Skeletal muscle tissue (tissue), 4 donors: ENCODE data around the gene RSPH6A. TPM values are rescaled to one million over a fixed set of nuclear protein-coding genes. Genes with fewer than 3 reads are reported as not detected.
A peak's percentile ranks its signal among the peaks of the same experiment; 100 is the strongest.

Source experiments
- H3K27ac ChIP-seq: one replicate; pipeline ENCODE4 v1.7.0; 2013; ENCODE audit warnings: mild to moderate bottlenecking, low read depth, low read length, inconsistent platforms
- H3K27me3 ChIP-seq, 3 donors: one replicate each; pipeline ENCODE4 v1.7.0; 2013; ENCODE audit warnings: low read length in 3 of 3; ENCODE audit not compliant: control insufficient read depth in 3 of 3, insufficient read depth in 3 of 3
- H3K36me3 ChIP-seq, 3 donors: one replicate each; pipeline ENCODE4 v1.7.0; 2013; ENCODE audit warnings: low read length in 3 of 3; ENCODE audit not compliant: control insufficient read depth in 3 of 3, insufficient read depth in 3 of 3
- H3K4me1 ChIP-seq, 3 donors: one replicate each; pipeline ENCODE4 v1.7.0; 2013; ENCODE audit warnings: low read length in 3 of 3, mild to moderate bottlenecking in 3 of 3; ENCODE audit not compliant: control insufficient read depth in 3 of 3, insufficient read depth in 3 of 3
- H3K4me3 ChIP-seq, 3 donors: one replicate each; pipeline ENCODE4 v1.7.0; 2013; ENCODE audit warnings: low read length in 3 of 3
- H3K9ac ChIP-seq, 3 donors: one replicate each; pipeline ENCODE4 v1.7.0; 2013; ENCODE audit warnings: low read length in 3 of 3, mild to moderate bottlenecking in 3 of 3, moderate library complexity in 2 of 3, low read depth in 1 of 3
- H3K9me3 ChIP-seq, 3 donors: one replicate each; pipeline ENCODE4 v1.7.0; 2013; ENCODE audit warnings: low read length in 3 of 3; ENCODE audit not compliant: control insufficient read depth in 3 of 3
- total RNA-seq: library from RNA; depleted of rRNA; stranded (reverse); fragments of >200 nt; gene quantifications from one replicate; pipeline ENCODE4 v1.2.3, GENCODE V29; 2014
- donor health status: Osteomylitis.

The RSPH6A gene
- total RNA-seq, 1 donor from 2014 or later: not detected

DNA sequence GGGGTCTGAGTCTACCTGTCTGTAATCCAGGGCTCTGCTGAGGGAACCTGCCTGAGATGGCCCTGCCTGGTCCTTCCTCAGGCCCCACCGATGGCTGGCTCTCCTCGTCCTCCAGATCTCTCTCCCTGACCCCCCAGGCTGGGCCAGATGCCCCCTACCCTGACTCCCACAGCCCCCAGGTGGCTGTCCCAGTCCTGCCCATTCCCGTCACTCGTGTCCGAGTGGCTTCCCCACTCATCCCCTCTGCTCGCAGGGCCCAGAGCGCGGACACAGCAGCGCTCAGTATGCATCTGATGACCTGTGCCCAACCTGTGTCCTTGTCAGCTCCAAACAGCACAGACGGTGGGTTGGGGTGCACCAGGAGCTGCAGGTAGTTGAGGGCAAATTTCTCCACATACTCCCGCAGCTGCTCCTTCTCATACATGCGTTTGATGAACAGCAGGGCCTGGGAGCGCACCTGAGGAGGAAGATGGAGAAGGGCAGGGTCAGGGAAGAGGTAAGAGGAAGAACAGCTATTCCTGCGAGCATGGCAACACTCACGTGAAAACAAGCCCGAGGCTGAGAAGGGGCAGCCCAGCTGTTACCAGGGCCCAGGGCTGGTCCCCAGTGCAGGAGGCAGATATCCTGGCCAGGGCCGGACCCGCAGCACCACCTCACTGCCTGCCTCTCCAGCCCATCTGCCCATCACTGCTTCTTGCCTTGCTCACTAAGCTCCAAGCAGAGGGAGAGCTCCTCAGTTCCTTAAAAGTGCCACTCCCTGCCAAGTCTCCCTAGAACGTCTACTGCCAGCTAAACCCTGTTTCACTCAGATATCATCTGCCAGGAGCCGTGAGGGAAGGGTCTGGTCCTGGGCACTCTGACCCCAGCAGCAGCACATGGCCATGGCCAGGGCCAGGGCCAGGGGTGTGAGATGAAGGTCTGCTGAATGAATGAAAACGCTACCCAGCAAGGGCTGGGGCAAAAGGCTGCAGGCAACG is 11.1 kb upstream of the RSPH6A start:
- H3K4me3 ChIP-seq: no peak overlapping the region
- peaks cover 72 to 87% (median 79%) of the 10 kb centered on the region in 3 donors for H3K36me3 ChIP-seq

DNA sequence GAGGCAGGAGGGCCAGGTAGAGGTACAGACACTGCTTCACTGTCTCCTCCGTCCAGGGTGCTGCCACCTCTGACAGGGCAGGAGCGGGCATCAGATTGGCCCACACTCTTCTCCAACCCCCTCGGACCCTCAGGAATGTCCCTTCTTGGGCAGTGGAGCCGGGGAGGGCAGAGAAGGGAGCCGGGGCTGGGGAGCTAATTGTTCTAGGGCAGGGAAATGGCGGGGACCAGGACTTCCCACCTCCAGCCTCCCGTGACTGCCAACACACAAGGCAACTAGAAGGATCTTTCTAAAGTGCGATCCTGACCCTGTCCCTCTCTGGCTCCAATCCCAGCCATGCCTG is 10.1 kb upstream of the RSPH6A start:
- H3K36me3 ChIP-seq: peaks cover 73 to 89% (median 79%) of the 10 kb centered on the region in 3 donors
- no peak overlapping the region for H3K4me3 ChIP-seq
- no peak overlapping the region for H3K27ac ChIP-seq
- no peak overlapping the region for H3K9ac ChIP-seq
- H3K9me3 ChIP-seq: no peaks in the 10 kb centered on the region
- H3K4me1 ChIP-seq: peaks cover 0 to 8% (median 6%) of the 10 kb centered on the region in 3 donors
- no peaks in the 10 kb centered on the region for H3K27me3 ChIP-seq

More for the DNA sequence above, 11.1 kb upstream of the RSPH6A start:
- H3K27me3 ChIP-seq: no peaks in the 10 kb centered on the region
- no peak overlapping the region for H3K9ac ChIP-seq
- H3K9me3 ChIP-seq: no peaks in the 10 kb centered on the region
- no peak overlapping the region for H3K27ac ChIP-seq
- peaks cover 0 to 8% (median 6%) of the 10 kb centered on the region in 3 donors for H3K4me1 ChIP-seq

DNA sequence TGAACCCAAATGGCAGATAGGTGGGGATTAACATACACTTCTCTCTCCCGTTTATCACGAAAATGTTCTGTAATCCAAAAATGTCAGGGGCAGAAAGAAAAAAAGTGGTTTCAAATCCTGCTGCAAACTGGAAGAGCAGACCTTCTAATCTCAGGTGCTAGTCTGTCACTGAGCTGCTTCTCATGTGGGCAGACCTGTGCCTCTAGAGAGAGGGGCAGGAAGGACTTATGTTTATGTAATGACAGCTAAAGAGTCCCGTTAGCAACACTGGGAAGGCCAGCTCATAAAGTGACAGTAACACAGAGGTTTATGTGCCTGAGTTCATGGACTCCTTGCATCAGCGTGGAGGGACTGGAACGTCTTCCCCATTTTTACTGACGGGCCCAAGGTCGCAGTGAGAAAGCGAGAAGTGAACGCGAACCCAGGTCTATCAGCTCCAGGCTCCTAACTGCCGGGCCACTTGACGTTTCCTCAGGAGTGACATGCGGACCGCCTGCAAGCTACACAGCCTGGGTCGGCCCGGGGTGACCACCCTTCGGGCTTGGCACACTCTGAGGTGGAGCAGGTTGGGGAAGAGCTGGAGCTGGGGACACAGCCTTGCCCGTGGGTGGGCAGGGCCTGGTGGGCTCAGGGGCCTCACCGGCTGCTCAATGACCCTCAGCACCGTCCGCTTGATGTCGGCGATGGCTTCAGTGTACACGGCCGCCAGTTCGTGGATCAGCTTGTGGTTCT is 9.6 kb upstream of the RSPH6A start:
- H3K27ac ChIP-seq: no peak overlapping the region

DNA sequence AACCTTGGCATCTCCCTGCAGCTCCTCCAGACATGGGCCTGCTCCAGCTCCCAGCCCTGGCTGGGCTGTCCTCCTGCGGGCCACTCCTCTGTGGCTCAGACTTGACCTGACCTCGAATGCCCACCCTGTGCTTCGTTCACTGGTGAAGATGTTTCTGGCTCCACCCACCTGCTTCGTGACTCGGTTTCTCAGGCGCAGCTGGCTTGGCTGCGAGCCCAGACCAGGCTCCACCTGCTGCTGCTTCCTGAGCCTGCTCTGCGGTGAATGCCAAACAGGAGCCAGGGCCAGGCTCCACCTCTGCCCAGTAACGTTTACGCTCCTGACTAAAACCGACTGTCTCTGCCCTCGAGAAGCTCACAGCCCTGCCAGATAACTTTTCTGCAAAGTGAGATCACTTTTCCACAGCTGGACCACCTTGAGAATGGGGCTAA is 8.9 kb upstream of the RSPH6A start:
- peaks cover 0 to 8% (median 6%) of the 10 kb centered on the region in 3 donors for H3K4me1 ChIP-seq
- H3K9ac ChIP-seq: peak overlapping the region in 2 of 3 donors; percentile 12 to 47
- H3K27ac ChIP-seq: no peak overlapping the region
- no peaks in the 10 kb centered on the region for H3K9me3 ChIP-seq
- no peaks in the 10 kb centered on the region for H3K27me3 ChIP-seq
- no peak overlapping the region for H3K4me3 ChIP-seq
- peaks cover 69 to 88% (median 71%) of the 10 kb centered on the region in 3 donors for H3K36me3 ChIP-seq

More for the DNA sequence above, 9.6 kb upstream of the RSPH6A start:
- peak overlapping the region in 1 of 3 donors; percentile 47 for H3K9ac ChIP-seq
- H3K36me3 ChIP-seq: peaks cover 73 to 89% (median 73%) of the 10 kb centered on the region in 3 donors
- no peak overlapping the region for H3K4me3 ChIP-seq
- peaks cover 0 to 8% (median 6%) of the 10 kb centered on the region in 3 donors for H3K4me1 ChIP-seq
- H3K9me3 ChIP-seq: no peaks in the 10 kb centered on the region
- no peaks in the 10 kb centered on the region for H3K27me3 ChIP-seq

DNA sequence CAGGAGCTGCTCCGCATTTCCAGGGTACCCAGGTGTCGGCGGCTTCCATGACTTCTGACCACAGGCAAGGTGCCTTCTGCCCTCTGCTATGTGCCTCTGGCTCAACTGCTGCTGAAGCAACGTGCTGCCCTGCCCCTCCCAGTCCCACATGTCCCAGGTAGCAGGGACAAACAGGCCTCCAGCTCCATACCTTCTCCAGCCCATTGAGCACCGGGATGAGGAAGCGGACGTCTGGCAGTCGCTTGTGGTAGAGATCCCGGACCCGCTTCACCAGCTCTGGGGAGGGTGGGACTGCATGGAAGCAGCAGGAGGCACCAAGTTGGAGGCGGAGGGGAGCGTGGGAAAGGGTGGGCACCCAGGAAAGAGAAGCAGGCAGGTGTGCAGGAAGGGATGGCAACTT is 8.1 kb upstream of the RSPH6A start:
- peaks cover 60 to 80% (median 63%) of the 10 kb centered on the region in 3 donors for H3K36me3 ChIP-seq
- H3K9me3 ChIP-seq: no peaks in the 10 kb centered on the region
- H3K9ac ChIP-seq: no peak overlapping the region
- no peaks in the 10 kb centered on the region for H3K27me3 ChIP-seq
- H3K27ac ChIP-seq: no peak overlapping the region
- no peak overlapping the region for H3K4me3 ChIP-seq
- peaks cover 0 to 8% (median 6%) of the 10 kb centered on the region in 3 donors for H3K4me1 ChIP-seq

DNA sequence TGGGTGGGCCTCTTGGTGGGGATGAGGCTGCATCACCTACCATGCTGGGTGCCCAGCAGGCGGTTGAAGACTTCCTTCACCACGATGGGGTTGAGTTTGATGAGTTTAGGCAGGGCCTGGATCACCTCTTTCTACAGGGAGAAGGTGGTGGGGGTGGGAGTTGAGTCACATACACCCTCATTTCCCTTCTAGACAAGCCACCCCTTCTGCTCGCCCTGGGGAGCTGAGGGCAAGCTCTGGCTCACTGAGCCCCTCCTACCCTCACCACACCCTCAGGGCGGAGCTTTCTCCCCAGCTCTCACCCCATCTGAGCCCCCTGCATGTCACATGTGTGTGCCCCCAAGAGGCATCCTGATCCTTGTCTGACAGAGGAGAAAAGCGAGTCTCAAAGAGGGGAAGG is 7.6 kb upstream of the RSPH6A start:
- Histone ChIP-seq H3K4me3 (no peak overlapping the region), H3K9me3 (no peaks in the 10 kb centered on the region), H3K27ac (no peak overlapping the region), H3K9ac (no peak overlapping the region), H3K27me3 (no peaks in the 10 kb centered on the region), H3K36me3 (peaks cover 57 to 75% (median 59%) of the 10 kb centered on the region in 3 donors), H3K4me1 (peaks cover 0 to 8% (median 6%) of the 10 kb centered on the region in 3 donors)

DNA sequence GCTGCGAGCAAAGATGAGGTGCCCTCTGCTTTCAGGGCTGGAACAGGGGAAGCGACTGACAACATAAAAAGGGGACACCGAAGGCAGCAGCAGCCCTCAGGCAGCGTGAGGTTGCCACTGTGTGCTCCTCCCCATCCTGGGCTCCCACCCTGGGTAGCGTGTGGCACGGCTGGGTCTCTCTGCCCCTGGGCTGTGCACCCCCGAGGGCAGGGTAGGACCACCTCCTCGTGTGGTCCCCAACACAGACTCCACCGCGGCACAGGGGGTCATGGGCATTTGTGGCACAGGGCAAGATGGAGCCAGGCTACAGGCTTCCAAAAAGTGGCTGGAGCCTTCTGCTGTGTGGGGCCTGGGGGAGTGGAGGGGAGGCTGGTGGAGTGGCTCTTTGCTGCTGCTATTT is 6.5 kb upstream of the RSPH6A start:
- H3K9me3 ChIP-seq: no peaks in the 10 kb centered on the region
- peaks cover 47 to 64% (median 51%) of the 10 kb centered on the region in 3 donors for H3K36me3 ChIP-seq
- H3K4me3 ChIP-seq: no peak overlapping the region
- peaks cover 0 to 10% (median 8%) of the 10 kb centered on the region in 3 donors for H3K4me1 ChIP-seq
- no peak overlapping the region for H3K27ac ChIP-seq
- H3K27me3 ChIP-seq: no peaks in the 10 kb centered on the region
- no peak overlapping the region for H3K9ac ChIP-seq

DNA sequence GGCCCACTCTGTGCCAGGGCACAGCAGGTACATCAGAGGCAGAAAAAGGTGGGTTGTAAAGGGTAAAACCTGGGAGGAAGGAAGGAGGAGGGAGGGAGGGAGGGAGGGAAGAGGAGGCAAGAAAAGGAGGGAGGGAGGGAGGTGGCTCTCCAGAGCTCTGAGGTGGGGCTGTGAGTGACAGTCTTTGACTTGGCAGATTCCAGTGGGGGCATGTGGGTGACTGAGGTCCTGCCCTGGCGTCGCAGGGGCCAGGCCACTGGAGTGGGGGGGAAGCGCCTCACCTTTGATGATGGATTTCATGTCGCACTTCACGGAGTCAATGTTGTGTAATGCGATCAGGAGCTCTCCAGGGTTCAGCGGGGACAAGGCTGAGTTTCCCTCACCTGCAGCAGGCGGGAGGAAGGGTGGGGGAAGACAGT is 6.0 kb upstream of the RSPH6A start:
- H3K9ac ChIP-seq: no peak overlapping the region
- no peak overlapping the region for H3K4me3 ChIP-seq
- H3K36me3 ChIP-seq: peaks cover 42 to 59% (median 46%) of the 10 kb centered on the region in 3 donors
- no peaks in the 10 kb centered on the region for H3K27me3 ChIP-seq
- H3K27ac ChIP-seq: no peak overlapping the region
- peaks cover 0 to 10% (median 8%) of the 10 kb centered on the region in 3 donors for H3K4me1 ChIP-seq
- no peaks in the 10 kb centered on the region for H3K9me3 ChIP-seq

DNA sequence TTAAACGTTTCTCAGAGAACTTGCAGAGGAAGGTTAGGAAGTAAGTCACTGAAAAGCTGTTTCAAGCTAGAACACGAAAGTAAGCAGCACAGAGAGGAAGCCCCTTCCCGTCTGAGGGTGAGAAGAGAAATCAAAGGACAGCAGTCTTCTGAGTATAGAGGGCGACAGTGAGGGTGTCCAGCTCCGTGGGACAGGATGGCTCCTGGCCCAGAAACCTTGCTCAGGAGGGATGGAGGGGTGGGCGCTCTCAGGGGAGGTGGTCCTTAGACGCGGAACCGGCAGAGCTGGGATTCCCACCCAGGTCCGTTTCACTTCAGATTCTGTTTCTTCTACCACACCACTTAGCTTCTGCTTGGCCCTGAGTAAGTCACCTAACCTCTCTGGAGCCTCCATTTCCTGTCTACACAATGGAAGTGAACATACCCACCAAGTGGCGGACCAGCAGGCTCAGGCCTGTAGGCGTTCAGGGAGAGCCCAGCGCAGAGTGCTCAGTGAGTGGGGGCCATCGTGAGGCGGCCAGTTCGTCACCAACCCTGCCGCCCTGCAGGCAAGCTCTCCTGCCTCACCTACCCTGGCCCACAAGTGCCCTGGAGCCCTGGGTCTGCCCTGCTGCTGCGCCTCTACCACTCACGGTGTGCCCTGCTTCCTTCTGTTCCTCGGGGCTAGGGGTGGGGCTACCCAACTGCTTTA is 5.5 kb upstream of the RSPH6A start:
- Histone ChIP-seq H3K4me1 (peaks cover 0 to 12% (median 8%) of the 10 kb centered on the region in 3 donors), H3K9me3 (no peaks in the 10 kb centered on the region), H3K36me3 (peaks cover 37 to 54% (median 40%) of the 10 kb centered on the region in 3 donors), H3K4me3 (no peak overlapping the region), H3K27me3 (no peaks in the 10 kb centered on the region), H3K9ac (no peak overlapping the region), H3K27ac (no peak overlapping the region)
